NCI-H748 (cell line): Measurements from ENCODE around the gene PCNP.
"Not testable (repeated sequence)": the region's sequence is repeated elsewhere in the genome, so short reads cannot be mapped to it uniquely, and the experiment has no call there.

ENCODE experiments used
- DNase-seq: peaks from one replicate; lab custom pipeline; 2025; ENCODE audit not compliant: unreplicated experiment; lab: John Stamatoyannopoulos, UW

Gene PCNP, protein sequence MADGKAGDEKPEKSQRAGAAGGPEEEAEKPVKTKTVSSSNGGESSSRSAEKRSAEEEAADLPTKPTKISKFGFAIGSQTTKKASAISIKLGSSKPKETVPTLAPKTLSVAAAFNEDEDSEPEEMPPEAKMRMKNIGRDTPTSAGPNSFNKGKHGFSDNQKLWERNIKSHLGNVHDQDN

DNA sequence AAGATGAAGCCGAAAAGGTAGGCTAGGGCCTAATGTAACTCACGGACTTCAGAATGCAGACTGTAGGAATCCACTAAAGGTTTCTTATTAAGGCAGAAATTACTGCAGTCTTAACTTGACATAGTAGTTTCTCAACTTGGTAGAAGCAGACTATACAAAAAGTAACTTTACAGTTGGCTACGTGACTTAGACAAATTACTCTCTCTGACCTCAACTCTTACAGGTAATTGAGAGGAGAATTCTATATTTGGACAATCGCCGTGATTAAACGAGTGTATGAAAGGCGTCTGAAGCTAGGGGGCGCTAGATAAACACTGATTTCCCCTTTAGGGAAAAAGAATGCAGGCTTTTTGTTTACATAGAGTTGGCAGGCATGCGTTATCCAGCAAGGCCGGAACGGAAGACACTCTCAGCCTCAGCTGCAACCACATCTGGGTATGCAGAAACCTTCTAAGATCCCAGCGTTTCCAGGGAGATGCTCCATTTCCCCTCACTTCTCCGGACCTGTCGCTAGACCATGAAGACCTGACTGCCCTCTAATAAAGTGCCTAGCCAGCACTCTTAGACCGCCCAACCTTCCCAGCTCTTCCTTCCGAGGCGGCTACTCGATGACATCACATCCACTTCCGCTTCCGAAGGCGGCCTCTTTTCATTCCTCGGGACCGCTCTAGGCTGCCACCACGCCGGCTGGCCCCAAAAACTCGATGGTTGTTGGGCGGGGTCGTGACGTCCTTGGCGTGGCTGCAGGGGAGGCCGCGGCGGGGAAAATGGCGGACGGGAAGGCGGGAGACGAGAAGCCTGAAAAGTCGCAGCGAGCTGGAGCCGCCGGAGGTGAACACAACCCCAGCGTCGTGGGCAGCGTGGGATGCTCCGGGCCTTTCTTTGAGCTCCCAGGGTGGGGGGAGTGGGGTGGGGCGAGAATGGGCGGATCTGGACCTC is at the start of gene PCNP:
TSS of gene PCNP (plus strand) at position 732 of the 939 bp plus-strand sequence. CDS start at position 768, 36 bp downstream.
- DNase-seq = peak; percentile 98

DNA sequence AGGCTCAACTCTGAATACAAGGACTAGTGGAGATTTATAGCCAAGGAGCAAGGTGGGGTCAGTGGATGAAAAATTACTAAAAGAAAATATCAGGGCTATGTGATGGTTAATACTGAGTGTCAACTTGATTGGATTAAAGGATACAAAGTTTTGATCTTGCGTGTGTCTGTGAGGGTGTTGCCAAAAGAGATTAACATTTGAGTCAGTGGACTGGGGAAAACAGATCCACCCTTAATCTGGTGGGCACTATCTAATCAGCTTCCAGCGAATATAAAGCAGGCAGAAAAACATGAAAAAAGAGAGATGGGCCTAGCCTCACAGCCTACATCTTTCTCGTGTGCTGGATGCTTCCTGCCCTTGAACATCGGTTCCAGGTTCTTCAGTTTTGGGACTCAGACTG is 46.5 kb upstream of the PCNP start:
- no peak for DNase-seq

DNA sequence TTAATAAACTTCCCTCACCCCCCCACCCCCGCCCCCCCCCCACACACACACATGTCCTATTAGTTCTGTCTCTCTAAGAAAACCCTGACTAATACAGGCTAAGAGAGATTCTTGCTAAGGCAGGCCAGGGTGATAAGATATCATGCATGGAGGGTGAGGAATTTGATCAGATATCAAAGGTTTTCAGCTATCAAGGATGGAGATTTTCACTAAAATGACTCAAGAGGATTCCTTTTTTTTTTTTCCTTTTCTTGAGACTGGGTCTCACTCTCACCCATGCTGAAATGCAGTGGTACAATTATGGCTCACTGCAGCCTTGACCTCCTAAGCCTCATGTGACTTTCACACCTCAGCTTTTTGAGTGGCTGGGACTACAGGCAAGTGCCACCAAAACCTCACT is 46.1 kb upstream of the PCNP start:
- DNase-seq = no peak

DNA sequence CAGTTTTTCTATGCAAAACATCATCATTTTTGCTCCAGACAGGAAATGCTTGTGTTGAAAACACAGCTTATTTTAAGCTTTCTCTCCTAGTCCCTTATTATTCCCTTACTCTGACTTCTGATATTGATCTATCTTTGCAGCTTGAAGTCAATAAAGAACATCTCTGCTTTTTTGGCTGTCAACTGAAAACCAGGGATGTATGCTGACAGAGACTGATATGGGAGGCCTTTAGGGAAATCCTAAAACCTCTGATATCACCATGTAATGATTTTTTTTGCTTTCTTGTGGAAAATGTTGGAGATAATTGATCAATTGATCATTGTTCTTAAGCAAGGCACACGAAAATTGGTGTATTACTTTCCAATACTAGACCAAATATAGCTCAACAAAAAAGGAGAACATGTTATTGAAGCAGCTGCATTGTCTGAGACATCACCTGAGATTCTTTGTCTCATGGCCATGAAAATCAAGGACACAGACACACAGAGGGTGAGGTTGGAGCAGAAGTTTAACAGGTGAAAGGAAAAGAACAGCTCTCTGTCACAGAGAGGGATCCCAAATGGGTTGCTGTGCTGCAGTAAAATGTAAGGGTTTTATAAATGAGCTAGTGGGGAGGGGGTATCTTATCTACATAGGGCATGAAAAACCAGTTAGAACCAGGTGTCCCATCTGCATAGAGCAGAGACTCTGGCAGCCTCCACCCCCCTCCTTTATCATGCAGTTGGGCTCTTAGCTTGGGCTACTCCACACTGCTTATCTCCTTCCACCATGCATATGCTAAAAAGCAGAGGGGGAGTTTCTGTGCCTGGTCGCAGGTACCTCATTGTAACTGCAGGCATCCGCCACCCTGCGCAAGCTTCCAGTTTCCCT is 43.9 kb upstream of the PCNP start:
- no peak for DNase-seq

DNA sequence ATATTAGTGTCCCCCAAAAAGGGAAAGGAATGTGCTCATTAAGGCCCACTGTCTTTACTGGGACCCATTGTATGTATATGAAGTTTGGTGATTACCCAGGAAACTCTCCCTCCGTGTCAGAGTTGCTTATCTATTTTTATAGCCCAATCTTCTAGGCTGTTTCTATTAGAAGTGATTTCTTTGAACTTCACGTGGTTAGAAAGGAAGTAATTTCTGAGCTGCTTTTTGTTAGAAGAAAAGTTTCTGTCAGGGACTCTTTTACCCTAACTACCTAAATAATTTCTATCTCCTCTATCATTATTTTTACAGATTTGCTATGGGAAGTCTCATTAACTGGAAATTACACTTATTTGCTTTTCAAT is 43.3 kb upstream of the PCNP start:
- no peak for DNase-seq

DNA sequence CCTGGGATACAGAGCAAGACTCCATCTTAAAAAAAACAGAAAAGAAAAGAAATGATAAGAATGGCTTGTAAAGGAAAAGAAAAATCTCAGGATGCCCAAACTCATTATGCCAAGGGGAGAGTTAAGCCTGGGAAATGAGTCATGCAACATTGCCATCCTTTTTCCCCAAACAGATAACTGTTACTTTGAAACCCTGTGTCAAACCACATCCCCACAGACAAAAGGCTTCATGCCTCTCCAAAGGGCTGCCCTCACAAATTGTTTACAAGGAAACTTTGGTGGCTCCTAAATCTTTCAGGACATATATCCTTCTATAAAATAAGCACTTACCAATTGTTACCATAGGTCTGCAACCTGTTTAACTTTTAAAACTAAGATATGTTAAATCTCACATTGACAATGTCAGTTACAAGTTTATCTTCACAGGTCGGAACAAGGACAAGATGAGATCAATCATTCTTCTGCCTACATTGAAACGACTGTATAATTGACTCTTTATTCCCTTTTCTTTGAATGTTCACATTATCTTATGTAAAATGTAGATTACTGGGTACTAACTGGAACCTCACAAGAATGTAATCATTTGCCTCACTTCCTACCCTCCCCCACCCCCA is 42.4 kb upstream of the PCNP start:
- DNase-seq = no peak

DNA sequence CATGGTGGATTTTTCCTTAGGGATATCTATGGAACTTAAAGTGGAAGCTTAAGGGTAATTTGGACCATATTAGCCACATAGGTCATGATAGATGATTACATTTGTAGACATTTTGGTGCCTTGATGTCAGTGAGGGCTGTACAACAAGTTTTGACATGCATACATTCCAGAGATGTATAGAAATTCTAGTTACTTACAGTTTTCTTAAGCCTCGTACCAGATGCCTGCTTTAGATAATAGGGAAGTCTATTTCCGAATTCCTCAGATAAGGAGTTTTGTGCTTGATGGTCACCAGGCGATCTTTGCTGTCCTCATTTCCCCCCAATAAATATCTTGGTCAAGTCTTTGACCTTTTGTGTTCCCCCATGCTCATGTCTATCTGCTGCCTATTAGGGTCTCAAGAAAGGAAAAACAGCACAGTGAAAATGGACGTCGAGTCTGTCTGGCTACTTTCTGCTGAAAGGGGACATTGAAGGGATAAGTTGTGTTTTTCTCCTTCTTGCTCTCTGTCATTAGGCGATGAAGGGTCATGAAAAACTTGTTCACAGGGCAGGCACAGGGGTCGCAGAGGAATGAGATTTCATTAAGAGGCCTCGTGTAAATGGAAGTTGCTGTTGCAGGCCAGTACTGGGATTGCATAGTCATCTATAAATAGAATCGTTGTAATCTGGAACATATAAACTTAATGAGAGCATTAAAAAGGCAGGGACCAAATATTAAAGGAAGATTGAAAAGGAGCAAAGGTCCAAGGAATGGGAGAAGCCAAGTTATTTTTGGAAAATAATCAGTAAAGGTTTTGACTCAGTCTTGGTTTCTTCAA is 41.0 kb upstream of the PCNP start:
- DNase-seq = no peak

DNA sequence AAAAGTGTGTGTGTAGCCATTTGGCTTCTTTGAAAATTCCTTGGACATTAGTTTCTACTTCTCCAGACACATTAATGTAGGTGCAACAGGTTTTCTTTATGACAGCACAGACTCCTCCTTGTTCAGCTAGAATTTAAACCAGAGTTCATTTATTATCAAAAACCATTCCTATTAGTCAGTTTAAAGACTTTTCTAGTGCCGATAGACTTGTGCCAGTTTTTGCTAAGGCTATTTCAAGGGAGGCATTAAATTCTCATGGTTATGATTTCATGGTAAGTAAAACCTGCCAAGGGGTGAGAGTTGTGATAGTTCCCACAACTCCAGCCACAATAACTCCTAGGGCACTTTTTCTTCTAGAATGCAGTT is 40.4 kb upstream of the PCNP start:
- no peak for DNase-seq

DNA sequence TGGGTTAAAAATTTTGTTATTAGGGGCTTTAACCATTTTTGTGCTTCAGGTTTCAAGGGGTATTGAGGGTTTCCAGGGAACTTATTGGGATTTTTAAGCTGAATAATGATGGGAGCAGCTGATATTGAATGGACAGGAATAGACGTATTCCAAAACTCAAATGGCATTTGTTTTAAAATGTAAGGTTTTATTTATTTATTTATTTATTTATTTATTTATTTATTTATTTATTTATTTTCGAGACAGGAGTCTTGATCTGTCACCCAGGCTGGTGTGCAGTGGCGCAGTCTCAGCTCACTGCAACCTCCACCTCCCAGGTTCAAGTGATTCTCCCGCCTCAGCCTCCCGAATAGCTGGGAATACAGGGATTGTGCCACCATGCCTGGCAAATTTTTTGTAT is 38.8 kb upstream of the PCNP start:
- DNase-seq = no peak

DNA sequence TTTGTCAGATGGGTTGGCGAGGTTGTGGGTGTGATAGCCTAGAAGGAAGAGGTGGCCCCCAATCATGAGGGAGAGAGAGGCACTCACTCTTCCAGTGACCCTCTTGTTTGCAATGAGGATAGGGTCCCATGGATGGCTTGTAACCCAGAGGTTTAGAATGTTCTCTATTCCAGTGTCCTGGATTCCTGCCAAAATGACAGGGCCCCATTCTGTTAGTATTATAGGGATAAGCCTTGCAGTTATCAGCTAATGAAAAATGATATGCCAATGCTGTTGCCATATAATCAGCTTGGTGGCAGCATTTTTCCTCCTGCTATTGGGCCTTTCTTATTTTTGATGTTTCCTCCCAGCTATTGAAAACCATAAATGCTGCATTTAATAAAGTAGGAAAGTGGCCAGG is 37.7 kb upstream of the PCNP start:
- no peak for DNase-seq

DNA sequence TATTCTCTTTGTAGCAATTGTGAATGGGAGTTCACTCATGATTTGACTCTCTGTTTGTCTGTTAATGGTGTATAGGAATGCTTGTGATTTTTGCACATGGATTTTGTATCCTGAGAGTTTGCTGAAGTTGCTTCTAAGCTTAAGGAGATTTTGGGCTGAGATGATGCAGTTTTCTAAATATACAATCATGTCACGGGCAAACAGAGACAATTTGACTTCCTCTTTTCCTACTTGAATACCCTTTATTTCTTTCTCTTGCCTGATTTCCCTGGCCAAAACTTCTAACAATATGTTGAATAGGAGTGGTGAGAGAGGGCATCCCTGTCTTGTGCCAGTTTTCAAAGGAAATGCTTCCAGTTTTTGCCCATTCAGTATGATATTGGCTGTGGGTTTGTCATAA is 37.0 kb upstream of the PCNP start:
- DNase-seq = not testable (repeated sequence)

DNA sequence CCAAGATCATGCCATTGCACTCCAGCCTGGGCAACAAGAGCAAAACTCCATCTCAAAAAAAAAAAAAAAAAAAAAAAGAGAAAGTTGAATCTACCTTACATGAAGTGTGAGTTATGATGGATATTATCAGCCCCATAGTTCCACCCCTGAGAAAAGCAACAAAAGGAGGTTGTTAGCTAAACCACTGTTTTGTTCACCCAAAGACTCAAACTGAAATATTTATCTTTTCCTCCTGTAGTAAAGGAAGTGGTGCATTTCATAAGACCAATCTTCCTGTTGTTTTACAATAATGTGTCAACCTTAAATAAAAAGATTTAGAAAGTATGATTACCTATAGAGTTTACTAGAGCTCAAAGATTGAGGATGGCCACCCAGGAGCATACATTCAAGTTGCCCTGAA is 31.0 kb upstream of the PCNP start:
- no peak for DNase-seq

DNA sequence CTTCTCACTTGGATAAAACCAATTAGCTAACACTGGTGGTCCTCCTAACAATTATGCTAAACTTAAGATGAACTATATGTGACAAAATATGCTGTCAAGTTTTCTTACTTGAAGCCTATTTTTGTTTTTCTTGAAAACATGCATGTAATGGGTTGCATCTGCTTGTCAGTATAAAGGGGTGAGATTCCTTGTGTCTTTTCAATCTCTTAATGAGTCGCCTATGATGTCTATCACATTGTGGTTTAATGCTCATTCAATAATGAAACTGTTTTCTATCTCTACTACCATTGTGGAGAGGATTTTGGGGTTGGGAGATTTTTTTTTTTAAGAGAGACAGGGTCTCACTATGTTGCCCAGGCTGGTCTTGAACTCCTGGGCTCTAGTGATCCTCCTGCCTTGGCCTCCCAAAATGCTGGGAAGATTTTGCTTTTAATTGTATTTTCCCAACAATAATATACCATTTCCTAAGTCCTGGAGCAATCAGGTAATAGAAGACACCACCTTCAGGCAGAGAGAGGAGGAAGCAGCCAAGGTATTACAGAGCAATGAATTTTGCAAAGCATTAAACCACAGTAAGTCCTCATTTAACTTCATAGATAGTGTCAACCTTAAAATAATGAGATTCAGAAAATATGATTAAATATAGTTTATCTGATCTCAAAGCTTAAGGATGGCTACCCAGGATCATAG is 29.7 kb upstream of the PCNP start:
- no peak for DNase-seq

DNA sequence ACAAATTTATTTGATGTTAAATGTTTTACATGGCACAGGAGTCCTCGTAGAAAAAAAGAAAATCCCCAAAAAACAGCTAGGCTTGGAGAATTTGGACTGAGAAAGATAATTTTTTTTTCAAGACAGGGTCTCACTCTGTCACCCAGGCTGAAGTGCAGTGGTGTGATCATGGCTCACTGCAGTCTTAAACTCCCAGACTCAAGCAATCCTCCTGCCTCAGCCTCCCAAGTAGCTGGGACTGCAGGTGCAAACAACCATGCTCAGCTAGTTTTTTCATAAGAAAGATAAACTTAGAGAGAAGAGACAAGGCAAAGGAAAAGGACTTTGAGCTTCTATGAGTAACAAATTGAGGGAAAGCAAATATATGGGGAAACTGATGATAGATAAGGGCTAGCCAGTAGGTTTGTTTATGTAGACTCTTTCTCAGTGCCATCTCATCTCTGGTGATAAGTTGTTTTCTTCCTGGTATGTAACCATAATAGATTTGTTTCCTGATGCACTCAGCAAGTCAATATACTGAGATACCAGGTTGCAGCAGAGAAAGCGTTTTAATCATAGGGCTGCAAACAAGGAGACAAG is 25.4 kb upstream of the PCNP start:
- no peak for DNase-seq

DNA sequence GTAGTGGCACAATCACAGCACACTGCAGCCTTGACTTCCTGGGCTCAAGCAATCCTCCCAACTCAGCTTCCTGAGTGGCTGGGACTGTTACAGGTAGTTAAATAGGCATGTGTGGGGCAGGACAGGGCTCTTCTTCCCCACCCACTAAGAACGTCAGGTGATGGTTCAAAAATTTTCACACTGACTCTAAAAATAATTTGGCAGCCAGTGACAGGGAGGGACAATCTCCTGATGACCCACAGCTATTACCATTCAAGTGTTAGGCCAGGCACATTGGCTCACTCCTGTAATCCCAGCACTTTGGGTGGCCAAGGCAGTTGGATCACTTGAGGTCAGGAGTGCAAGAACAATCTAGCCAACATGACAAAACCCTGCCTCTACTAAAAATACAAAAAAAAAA is 24.5 kb upstream of the PCNP start:
- no peak for DNase-seq

DNA sequence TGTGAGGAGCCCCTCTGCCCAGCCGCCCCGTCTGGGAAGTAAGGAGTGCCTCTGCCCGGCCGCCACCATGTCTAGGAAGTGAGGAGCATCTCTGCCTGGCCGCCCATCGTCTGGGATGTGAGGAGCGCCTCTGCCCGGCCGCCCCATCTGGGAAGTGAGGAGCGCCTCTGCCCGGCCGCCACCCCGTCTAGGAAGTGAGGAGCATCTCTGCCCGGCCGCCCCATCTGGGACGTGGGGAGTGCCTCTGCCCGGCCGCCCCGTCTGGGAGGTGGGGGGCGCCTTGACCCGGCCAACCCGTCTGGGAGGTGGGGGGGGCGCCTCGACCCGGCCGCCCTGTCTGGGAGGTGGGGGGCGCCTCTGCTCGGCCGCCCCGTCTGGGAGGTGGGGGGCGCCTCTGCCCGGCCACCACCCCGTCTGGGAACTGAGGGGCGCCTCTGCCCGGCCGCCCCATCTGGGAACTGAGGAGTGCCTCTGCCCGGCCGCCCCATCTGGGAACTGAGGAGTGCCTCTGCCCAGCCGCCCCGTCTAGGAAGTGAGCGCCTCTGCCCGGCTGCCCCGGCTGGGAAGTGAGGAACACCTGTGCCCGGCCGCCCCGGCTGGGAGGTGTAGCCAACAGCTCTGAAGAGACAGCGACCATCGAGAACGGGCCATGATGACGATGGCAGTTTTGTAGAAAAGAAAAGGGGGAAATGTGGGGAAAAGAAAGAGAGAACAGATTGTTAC is 22.5 kb upstream of the PCNP start:
- DNase-seq = not testable (repeated sequence)

DNA sequence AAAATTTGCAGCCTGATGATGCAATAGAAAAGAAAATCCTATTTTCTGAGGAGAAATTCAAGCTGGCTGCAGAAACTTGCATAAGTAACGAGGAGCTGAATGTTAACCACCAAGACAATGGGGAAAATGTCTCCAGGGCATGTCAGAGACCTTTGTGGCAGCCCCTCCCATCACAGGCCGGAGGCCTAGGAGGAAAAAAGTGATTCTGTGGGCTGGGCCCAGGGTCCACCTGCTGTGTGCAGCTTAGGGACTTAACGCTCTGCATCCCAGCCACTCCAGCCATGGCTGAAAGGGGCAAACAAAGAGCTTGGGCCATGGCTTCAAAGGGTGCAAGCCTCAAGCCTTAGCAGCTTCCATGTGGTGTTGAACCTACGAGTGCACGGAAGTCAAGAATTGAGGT is 20.6 kb upstream of the PCNP start:
- not testable (repeated sequence) for DNase-seq

DNA sequence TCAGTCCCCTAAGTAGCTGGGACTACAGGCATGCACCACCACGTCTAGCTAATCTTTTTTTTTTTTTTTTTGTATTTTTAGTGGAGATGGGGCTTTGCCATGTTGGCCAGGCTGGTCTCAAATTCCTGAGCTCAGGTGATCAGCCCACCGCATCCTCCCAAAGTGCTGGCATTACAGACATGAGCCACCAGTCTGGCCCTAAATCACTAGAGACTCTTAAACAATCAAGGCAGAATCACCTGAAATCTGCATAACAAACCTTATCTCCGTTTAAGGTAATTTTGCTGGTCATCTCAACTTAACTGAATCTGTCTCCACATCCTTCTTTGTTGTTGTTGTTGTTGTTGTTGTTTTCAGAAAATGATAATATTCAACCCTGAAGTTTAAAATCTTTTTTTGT is 17.9 kb upstream of the PCNP start:
- no peak for DNase-seq
